ENCODE results near the gene RRP15. TPM values are rescaled to one million over a fixed set of nuclear protein-coding genes. Genes with fewer than 3 reads are reported as not detected.

Gene RRP15
- total and polyA plus RNA-seq, 10 donors, result 2.2 to 22.7 (median 10.6) TPM

GRCh38 chr1:218303176-218303879 lies 18.2 kb downstream of the RRP15 start:
- DNase-seq, result no peak
- TF ChIP-seq POLR2AphosphoS5 (IDR thresholded peaks at IDR 0.05) (no peak), CTCF (IDR thresholded peaks at IDR 0.05 in 8 of 11, conservative IDR thresholded peaks at IDR 0.05 in 3 of 11) (no peak), POLR2A (IDR thresholded peaks at IDR 0.05) (no peak)
- H3K4me3 ChIP-seq, result no peak overlapping the region
- intact Hi-C loops (cut with DNase I; ENCODE audit: low total_unique reads), result no loop called here
- H3K9me3 ChIP-seq, result no peaks in the 10 kb centered on the region
- no peaks in the 10 kb centered on the region for H3K27me3 ChIP-seq (replicated peaks in 1 of 7)
- peaks cover 0 to 2% (median 0%) of the 10 kb centered on the region in 6 donors for H3K4me1 ChIP-seq
- H3K36me3 ChIP-seq, result peaks cover 0 to 74% (median 23%) of the 10 kb centered on the region in 6 donors
- no peak overlapping the region for H3K27ac ChIP-seq

GRCh38 chr1:218304281-218305039 lies 19.4 kb downstream of the RRP15 start:
- Histone ChIP-seq H3K27me3 (replicated peaks in 1 of 7) (no peaks in the 10 kb centered on the region), H3K4me3 (no peak overlapping the region), H3K27ac (no peak overlapping the region), H3K9me3 (no peaks in the 10 kb centered on the region), H3K36me3 (peaks cover 0 to 86% (median 30%) of the 10 kb centered on the region in 6 donors), H3K4me1 (no peaks in the 10 kb centered on the region)
- intact Hi-C loops (cut with DNase I; ENCODE audit: low total_unique reads), result no loop called here
- no peak for DNase-seq
- WGBS, 5 donors, result 54 to 69% (median 62%) methylated on average over 8 of the region's 8 CpGs
- TF ChIP-seq POLR2A (IDR thresholded peaks at IDR 0.05) (no peak), POLR2AphosphoS5 (IDR thresholded peaks at IDR 0.05) (no peak), CTCF (IDR thresholded peaks at IDR 0.05 in 8 of 11, conservative IDR thresholded peaks at IDR 0.05 in 3 of 11) (no peak)

GRCh38 chr1:218305472-218306064 lies 20.5 kb downstream of the RRP15 start:
- Histone ChIP-seq H3K27ac (no peak overlapping the region), H3K9me3 (no peaks in the 10 kb centered on the region), H3K36me3 (peaks cover 0 to 96% (median 30%) of the 10 kb centered on the region in 6 donors), H3K4me1 (no peaks in the 10 kb centered on the region), H3K4me3 (no peak overlapping the region), H3K27me3 (replicated peaks in 1 of 7) (no peaks in the 10 kb centered on the region)
- intact Hi-C loops (cut with DNase I; ENCODE audit: low total_unique reads), result no loop called here
- no peak for DNase-seq
- WGBS, 5 donors, result 91 to 98% (median 92%) methylated on average over 6 of the region's 6 CpGs
- TF ChIP-seq POLR2A (IDR thresholded peaks at IDR 0.05), result no peak
- TF ChIP-seq POLR2AphosphoS5 (IDR thresholded peaks at IDR 0.05), result no peak
- TF ChIP-seq CTCF (IDR thresholded peaks at IDR 0.05 in 8 of 11, conservative IDR thresholded peaks at IDR 0.05 in 3 of 11), result no peak

GRCh38 chr1:218312509-218312908 lies 27.4 kb downstream of the RRP15 start:
- Histone ChIP-seq H3K9me3 (no peaks in the 10 kb centered on the region), H3K4me1 (no peaks in the 10 kb centered on the region), H3K4me3 (no peak overlapping the region), H3K27me3 (replicated peaks in 1 of 7) (no peaks in the 10 kb centered on the region), H3K36me3 (peaks cover 0 to 72% (median 17%) of the 10 kb centered on the region in 6 donors), H3K27ac (no peak overlapping the region)
- no peak for TF ChIP-seq POLR2A (IDR thresholded peaks at IDR 0.05)
- WGBS, 5 donors, result 77 to 90% (median 86%) methylated on average over 2 of the region's 2 CpGs
- no peak for DNase-seq
- intact Hi-C loops (cut with DNase I; ENCODE audit: low total_unique reads), result no loop called here
